ENCODE measurements around the gene ABR. TPM values are rescaled to one million over a fixed set of nuclear protein-coding genes. Genes with fewer than 3 reads are reported as not detected.

Gene ABR
- total and polyA plus RNA-seq, 2 donors: 17.7 to 37.6 TPM

GRCh38 chr17:1024076-1024475 is 155.7 kb downstream of the ABR start:
- 97% methylated on average over 27 of the region's 27 CpGs for WGBS

GRCh38 chr17:1022278-1023024 is 157.3 kb downstream of the ABR start:
- 95% methylated on average over 32 of the region's 32 CpGs for WGBS

More at GRCh38 chr17:1024076-1024475, 155.7 kb downstream of the ABR start:
- Histone ChIP-seq H3K27me3 (ENCODE audit: control insufficient read depth in 2 of 2, insufficient read depth in 1 of 2, low read length in 1 of 2) (no peaks in the 10 kb centered on the region), H3K4me1 (ENCODE audit: control insufficient read depth in 2 of 2, insufficient read depth in 2 of 2, low read length in 2 of 2) (no peaks in the 10 kb centered on the region), H3K36me3 (ENCODE audit: control insufficient read depth in 2 of 2, insufficient read depth in 2 of 2, low read length in 1 of 2) (peaks cover 0 to 14% of the 10 kb centered on the region in 2 donors), H3K27ac (ENCODE audit: low read depth in 1 of 2, low read length in 1 of 2) (no peak overlapping the region), H3K4me3 (ENCODE audit: low read length in 2 of 2) (no peak overlapping the region), H3K9me3 (ENCODE audit: control insufficient read depth in 2 of 2, insufficient read depth in 1 of 2, low read length in 1 of 2) (no peaks in the 10 kb centered on the region)
- DNase-seq (ENCODE audit: low read depth in 6 of 9, low spot score in 9 of 9): no peak

GRCh38 chr17:1021147-1021546 is 158.6 kb downstream of the ABR start:
- peaks cover 0 to 5% of the 10 kb centered on the region in 2 donors for H3K36me3 ChIP-seq (ENCODE audit: control insufficient read depth in 2 of 2, insufficient read depth in 2 of 2, low read length in 1 of 2)

More at GRCh38 chr17:1022278-1023024, 157.3 kb downstream of the ABR start:
- no peak overlapping the region for H3K4me3 ChIP-seq (ENCODE audit: low read length in 2 of 2)
- no peak for DNase-seq (ENCODE audit: low read depth in 6 of 9, low spot score in 9 of 9)
- no peaks in the 10 kb centered on the region for H3K9me3 ChIP-seq (ENCODE audit: control insufficient read depth in 2 of 2, insufficient read depth in 1 of 2, low read length in 1 of 2)
- H3K27ac ChIP-seq (ENCODE audit: low read depth in 1 of 2, low read length in 1 of 2): no peak overlapping the region
- no peaks in the 10 kb centered on the region for H3K27me3 ChIP-seq (ENCODE audit: control insufficient read depth in 2 of 2, insufficient read depth in 1 of 2, low read length in 1 of 2)
- H3K36me3 ChIP-seq (ENCODE audit: control insufficient read depth in 2 of 2, insufficient read depth in 2 of 2, low read length in 1 of 2): peaks cover 0 to 10% of the 10 kb centered on the region in 2 donors
- no peaks in the 10 kb centered on the region for H3K4me1 ChIP-seq (ENCODE audit: control insufficient read depth in 2 of 2, insufficient read depth in 2 of 2, low read length in 2 of 2)

GRCh38 chr17:1019451-1019850 is 160.3 kb downstream of the ABR start:
- H3K36me3 ChIP-seq (ENCODE audit: control insufficient read depth in 2 of 2, insufficient read depth in 2 of 2, low read length in 1 of 2): peaks cover 0 to 3% of the 10 kb centered on the region in 2 donors
- DNase-seq (ENCODE audit: low read depth in 6 of 9, low spot score in 9 of 9): no peak
- no peak overlapping the region for H3K27ac ChIP-seq (ENCODE audit: low read depth in 1 of 2, low read length in 1 of 2)

More at GRCh38 chr17:1021147-1021546, 158.6 kb downstream of the ABR start:
- DNase-seq (ENCODE audit: low read depth in 6 of 9, low spot score in 9 of 9): no peak
- no peak overlapping the region for H3K4me3 ChIP-seq (ENCODE audit: low read length in 2 of 2)
- H3K9me3 ChIP-seq (ENCODE audit: control insufficient read depth in 2 of 2, insufficient read depth in 1 of 2, low read length in 1 of 2): no peaks in the 10 kb centered on the region
- H3K27me3 ChIP-seq (ENCODE audit: control insufficient read depth in 2 of 2, insufficient read depth in 1 of 2, low read length in 1 of 2): no peaks in the 10 kb centered on the region
- H3K4me1 ChIP-seq (ENCODE audit: control insufficient read depth in 2 of 2, insufficient read depth in 2 of 2, low read length in 2 of 2): no peaks in the 10 kb centered on the region
- WGBS: 97% methylated on average over 17 of the region's 17 CpGs
- H3K27ac ChIP-seq (ENCODE audit: low read depth in 1 of 2, low read length in 1 of 2): no peak overlapping the region

GRCh38 chr17:1018547-1018946 is 161.2 kb downstream of the ABR start:
- no peaks in the 10 kb centered on the region for H3K36me3 ChIP-seq (ENCODE audit: control insufficient read depth in 2 of 2, insufficient read depth in 2 of 2, low read length in 1 of 2)
- H3K27me3 ChIP-seq (ENCODE audit: control insufficient read depth in 2 of 2, insufficient read depth in 1 of 2, low read length in 1 of 2): no peaks in the 10 kb centered on the region
- no peak overlapping the region for H3K4me3 ChIP-seq (ENCODE audit: low read length in 2 of 2)
- 89% methylated on average over 11 of the region's 11 CpGs for WGBS
- no peak overlapping the region for H3K27ac ChIP-seq (ENCODE audit: low read depth in 1 of 2, low read length in 1 of 2)
- DNase-seq (ENCODE audit: low read depth in 6 of 9, low spot score in 9 of 9): no peak
- H3K4me1 ChIP-seq (ENCODE audit: control insufficient read depth in 2 of 2, insufficient read depth in 2 of 2, low read length in 2 of 2): no peaks in the 10 kb centered on the region
- H3K9me3 ChIP-seq (ENCODE audit: control insufficient read depth in 2 of 2, insufficient read depth in 1 of 2, low read length in 1 of 2): no peaks in the 10 kb centered on the region

More at GRCh38 chr17:1019451-1019850, 160.3 kb downstream of the ABR start:
- WGBS: 89% methylated on average over 10 of the region's 10 CpGs
- Histone ChIP-seq H3K4me1 (ENCODE audit: control insufficient read depth in 2 of 2, insufficient read depth in 2 of 2, low read length in 2 of 2) (no peaks in the 10 kb centered on the region), H3K27me3 (ENCODE audit: control insufficient read depth in 2 of 2, insufficient read depth in 1 of 2, low read length in 1 of 2) (no peaks in the 10 kb centered on the region), H3K4me3 (ENCODE audit: low read length in 2 of 2) (no peak overlapping the region), H3K9me3 (ENCODE audit: control insufficient read depth in 2 of 2, insufficient read depth in 1 of 2, low read length in 1 of 2) (no peaks in the 10 kb centered on the region)

GRCh38 chr17:1013729-1014090 is 166.1 kb downstream of the ABR start:
- no peaks in the 10 kb centered on the region for H3K9me3 ChIP-seq (ENCODE audit: control insufficient read depth in 2 of 2, insufficient read depth in 1 of 2, low read length in 1 of 2)
- DNase-seq (ENCODE audit: low read depth in 6 of 9, low spot score in 9 of 9): no peak
- WGBS: 93% methylated on average over 9 of the region's 9 CpGs
- no peaks in the 10 kb centered on the region for H3K27me3 ChIP-seq (ENCODE audit: control insufficient read depth in 2 of 2, insufficient read depth in 1 of 2, low read length in 1 of 2)
- peaks cover 0 to 4% of the 10 kb centered on the region in 2 donors for H3K4me1 ChIP-seq (ENCODE audit: control insufficient read depth in 2 of 2, insufficient read depth in 2 of 2, low read length in 2 of 2)
- peaks cover 11 to 34% of the 10 kb centered on the region in 2 donors for H3K36me3 ChIP-seq (ENCODE audit: control insufficient read depth in 2 of 2, insufficient read depth in 2 of 2, low read length in 1 of 2)
- H3K27ac ChIP-seq (ENCODE audit: low read depth in 1 of 2, low read length in 1 of 2): no peak overlapping the region
- no peak overlapping the region for H3K4me3 ChIP-seq (ENCODE audit: low read length in 2 of 2)

- Histone ChIP-seq H3K4me3 (ENCODE audit: low read length in 2 of 2) (no peak overlapping the region), H3K27me3 (ENCODE audit: control insufficient read depth in 2 of 2, insufficient read depth in 1 of 2, low read length in 1 of 2) (no peaks in the 10 kb centered on the region), H3K9me3 (ENCODE audit: control insufficient read depth in 2 of 2, insufficient read depth in 1 of 2, low read length in 1 of 2) (no peaks in the 10 kb centered on the region), H3K4me1 (ENCODE audit: control insufficient read depth in 2 of 2, insufficient read depth in 2 of 2, low read length in 2 of 2) (peaks cover 0 to 4% of the 10 kb centered on the region in 2 donors), H3K27ac (ENCODE audit: low read depth in 1 of 2, low read length in 1 of 2) (no peak overlapping the region), H3K36me3 (ENCODE audit: control insufficient read depth in 2 of 2, insufficient read depth in 2 of 2, low read length in 1 of 2) (peaks cover 11 to 41% of the 10 kb centered on the region in 2 donors)
- 94% methylated on average over 30 of the region's 30 CpGs for WGBS
- DNase-seq (ENCODE audit: low read depth in 6 of 9, low spot score in 9 of 9): no peak
These were observed 166.7 kb downstream of the ABR start for GRCh38 chr17:1012823-1013728.

GRCh38 chr17:1011760-1012735 is 167.7 kb downstream of the ABR start:
- Histone ChIP-seq H3K4me1 (ENCODE audit: control insufficient read depth in 2 of 2, insufficient read depth in 2 of 2, low read length in 2 of 2) (peaks cover 0 to 4% of the 10 kb centered on the region in 2 donors), H3K27ac (ENCODE audit: low read depth in 1 of 2, low read length in 1 of 2) (no peak overlapping the region), H3K4me3 (ENCODE audit: low read length in 2 of 2) (no peak overlapping the region), H3K36me3 (ENCODE audit: control insufficient read depth in 2 of 2, insufficient read depth in 2 of 2, low read length in 1 of 2) (peaks cover 17 to 45% of the 10 kb centered on the region in 2 donors), H3K9me3 (ENCODE audit: control insufficient read depth in 2 of 2, insufficient read depth in 1 of 2, low read length in 1 of 2) (no peaks in the 10 kb centered on the region), H3K27me3 (ENCODE audit: control insufficient read depth in 2 of 2, insufficient read depth in 1 of 2, low read length in 1 of 2) (no peaks in the 10 kb centered on the region)
- 98% methylated on average over 57 of the region's 57 CpGs for WGBS
- DNase-seq (ENCODE audit: low read depth in 6 of 9, low spot score in 9 of 9): no peak
